DMS79 treated with DMSO at 0.1 percent for 48 hours (cell line): ENCODE results near the gene SLC5A10.

Experiments used
- DNase-seq: peaks from one replicate; lab custom pipeline; 2025; lab: John Stamatoyannopoulos, UW

The SLC5A10 gene

GRCh38 chr17:18964550-18964949 is 12.6 kb downstream of the SLC5A10 start:
- no peak for DNase-seq

- no peak for DNase-seq
These were observed 13.7 kb downstream of the SLC5A10 start for GRCh38 chr17:18965530-18966236.

- peak; percentile 12 for DNase-seq
These were observed 15.1 kb downstream of the SLC5A10 start for GRCh38 chr17:18966831-18967624.

DNA sequence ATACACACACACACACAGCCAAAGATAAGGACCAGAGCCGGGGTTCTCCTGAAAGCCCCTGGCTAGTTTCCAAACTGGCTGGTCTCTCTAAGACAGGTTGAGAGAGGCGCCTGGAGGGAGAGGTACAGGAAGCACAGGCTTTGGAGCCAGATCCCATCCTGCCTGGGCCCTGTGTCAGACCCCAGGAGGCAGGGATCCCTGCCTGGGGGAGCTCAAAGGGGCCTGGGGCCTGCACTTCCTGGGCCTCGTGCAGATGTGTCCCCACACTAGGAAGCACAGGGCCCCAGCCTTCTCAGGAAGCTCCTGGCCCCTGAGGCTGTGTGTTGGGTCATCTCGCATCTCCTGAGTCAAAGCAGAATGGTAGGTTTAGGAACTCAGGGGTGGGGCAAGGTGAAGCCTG is 16.0 kb downstream of the SLC5A10 start:
- DNase-seq, result no peak

DNA sequence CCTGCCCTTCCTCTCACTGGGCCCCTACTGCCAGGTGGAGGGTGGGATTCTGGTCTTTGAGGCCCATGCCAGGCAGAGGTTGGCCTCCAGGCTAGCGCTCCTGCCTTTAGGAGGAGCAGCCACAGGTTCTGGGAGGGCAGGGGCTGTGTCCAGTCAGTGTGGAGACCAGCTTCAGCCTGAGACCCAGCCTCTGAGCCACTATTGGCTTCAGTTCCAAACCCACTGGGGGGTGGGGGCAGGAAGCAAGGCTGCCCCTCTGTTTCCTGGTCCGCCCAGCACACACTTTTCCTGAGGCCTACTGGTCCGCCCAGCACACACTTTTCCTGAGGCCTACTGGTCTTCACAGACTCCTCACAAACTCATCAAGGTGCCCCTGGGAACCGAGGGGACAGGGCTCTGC is 16.4 kb downstream of the SLC5A10 start:
- no peak for DNase-seq

GRCh38 chr17:18968945-18969887 is 17.3 kb downstream of the SLC5A10 start:
- DNase-seq, result no peak

DNA sequence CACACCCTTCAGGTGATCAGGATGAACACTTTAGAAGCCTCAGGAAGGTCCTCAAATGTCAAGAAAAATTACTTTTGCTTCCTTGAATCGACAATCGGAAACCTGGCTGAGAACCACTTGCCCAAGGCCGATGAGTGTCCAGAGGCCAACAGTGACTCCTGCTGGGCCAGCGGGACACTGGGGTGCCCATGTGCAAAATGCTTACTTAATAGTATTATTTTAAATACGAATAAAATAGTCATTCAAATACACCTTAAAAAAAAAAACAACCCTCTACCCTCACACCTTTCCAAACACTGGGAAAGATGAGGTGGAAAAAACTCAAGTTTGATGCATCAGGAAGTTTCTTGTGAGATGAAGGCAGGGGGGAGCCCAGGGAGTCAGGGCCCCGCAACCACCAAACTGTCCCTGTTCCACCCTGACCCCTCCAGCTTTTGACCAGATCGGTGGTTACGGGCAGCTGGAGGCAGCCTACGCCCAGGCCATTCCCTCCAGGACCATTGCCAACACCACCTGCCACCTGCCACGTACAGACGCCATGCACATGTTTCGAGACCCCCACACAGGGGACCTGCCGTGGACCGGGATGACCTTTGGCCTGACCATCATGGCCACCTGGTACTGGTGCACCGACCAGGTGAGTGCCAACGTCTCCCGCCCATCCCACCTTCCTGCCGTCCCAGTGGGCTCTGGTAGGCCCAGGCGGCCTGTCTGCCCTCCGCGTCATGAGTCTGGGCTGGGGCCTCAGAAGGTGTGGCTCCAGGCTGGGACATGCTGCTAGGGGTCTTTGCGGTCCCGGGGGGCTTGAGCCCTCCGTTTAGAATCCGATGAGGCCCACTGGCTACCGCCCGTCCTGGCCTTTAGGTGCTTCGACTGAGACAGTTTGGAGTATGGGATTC is 18.9 kb downstream of the SLC5A10 start:
- DNase-seq, result no peak

DNA sequence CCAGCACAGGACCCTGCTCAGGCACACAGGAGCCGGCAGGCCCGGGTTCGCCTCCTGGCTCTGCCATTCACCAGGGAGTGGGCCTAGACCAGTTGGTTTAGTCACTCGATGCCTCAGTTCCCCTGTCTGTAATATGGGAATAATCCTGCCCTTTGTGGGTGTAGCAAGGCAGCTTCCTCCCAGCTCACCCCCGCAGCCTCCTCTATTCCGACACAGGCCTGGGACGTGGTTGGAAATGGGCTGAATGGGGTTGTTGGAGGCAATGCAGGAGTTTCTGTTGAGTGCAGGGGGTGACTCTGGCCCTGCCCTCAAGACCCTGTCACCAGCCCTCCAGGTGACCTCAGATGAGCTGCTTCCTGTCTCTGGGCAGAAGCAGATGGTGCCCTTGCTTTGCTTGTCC is 19.8 kb downstream of the SLC5A10 start:
- DNase-seq, result no peak

DNA sequence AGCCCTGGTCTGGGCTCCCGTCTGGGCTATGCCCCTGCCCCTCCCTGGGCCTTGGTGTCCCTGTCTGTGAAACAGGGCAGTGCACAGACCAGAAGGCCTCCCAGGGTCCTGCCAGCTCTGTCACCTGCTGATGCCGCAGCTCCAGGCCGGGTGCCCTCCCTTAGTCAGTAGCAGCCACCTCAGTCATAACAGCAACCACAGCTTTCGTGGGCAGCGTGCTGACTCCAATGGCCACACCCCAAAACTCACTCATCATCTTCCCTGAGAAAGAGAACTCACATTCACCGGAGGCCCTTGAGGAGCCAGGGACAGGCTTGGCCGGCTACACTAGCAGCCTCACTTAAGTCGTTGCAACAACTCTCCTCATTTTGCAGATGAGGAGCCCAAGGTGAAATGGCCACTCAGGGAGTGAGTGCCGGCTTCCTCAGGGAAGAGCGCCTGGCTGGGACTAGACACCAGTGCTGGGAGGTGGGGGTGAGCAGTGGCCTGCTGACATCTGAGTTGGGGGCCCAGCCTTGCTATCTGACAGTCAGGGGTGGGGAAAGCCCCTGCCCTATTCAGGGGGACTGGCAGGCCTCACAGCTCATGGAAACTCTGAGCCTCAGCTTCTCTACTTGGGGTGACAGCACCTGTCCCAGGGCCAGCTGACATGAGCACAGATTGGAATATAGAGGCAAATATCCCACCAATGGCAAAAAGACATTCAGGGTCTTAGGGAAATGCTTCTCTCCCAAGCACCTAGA is 22.6 kb downstream of the SLC5A10 start:
- no peak for DNase-seq

- no peak for DNase-seq
These were observed 23.6 kb downstream of the SLC5A10 start for GRCh38 chr17:18975597-18975996.

DNA sequence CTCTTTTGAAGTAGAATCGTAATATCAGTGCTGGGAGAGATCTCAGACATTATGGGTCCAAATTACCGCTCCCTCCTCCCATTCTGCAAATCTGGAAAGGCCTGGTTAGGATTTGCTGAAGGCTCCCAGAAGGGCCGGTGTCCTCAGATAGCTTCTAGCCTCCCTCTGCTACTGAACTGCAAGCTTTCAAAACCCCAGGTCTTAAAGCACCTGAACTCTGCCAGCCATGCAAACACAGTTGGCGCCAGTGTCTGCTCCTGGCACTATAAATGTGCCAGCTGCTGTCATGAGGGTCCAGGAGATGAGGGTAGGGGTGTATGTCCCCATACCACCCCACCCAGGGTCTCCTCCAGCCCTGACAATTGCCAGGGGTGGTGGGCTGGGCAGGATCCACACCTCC is 24.2 kb downstream of the SLC5A10 start:
- no peak for DNase-seq

- no peak for DNase-seq
These were observed 25.1 kb downstream of the SLC5A10 start for GRCh38 chr17:18977021-18977420.

DNA sequence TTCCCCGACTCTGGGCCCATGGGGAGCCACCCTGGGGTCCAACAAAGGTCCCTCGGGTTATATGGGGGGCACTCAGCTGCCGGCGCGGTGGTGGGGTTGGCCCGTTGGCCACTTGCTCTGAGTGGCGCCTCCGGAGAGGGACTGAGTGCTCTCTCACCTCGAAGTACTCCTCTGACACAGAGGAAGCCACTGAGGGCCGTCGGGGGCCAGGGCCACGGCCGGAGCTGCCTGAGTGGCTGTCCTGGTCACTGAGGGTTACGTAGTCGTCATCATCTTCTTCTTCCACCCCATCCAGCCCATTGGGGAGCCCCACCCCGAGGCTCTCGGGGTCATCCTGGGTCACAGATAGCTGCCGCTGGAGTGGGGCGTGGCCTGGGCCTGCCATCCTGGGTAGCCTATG is 25.7 kb downstream of the SLC5A10 start:
- DNase-seq, result no peak

GRCh38 chr17:18978050-18978449 is 26.1 kb downstream of the SLC5A10 start:
- no peak for DNase-seq

- DNase-seq, result peak; percentile 20
These were observed 26.7 kb downstream of the SLC5A10 start for GRCh38 chr17:18978655-18979054.

- no peak for DNase-seq
These were observed 28.8 kb downstream of the SLC5A10 start for GRCh38 chr17:18980682-18981334.

GRCh38 chr17:18981335-18981641 is 29.3 kb downstream of the SLC5A10 start:
- no peak for DNase-seq

GRCh38 chr17:18981642-18982424 is 29.9 kb downstream of the SLC5A10 start:
- DNase-seq, result no peak

DNA sequence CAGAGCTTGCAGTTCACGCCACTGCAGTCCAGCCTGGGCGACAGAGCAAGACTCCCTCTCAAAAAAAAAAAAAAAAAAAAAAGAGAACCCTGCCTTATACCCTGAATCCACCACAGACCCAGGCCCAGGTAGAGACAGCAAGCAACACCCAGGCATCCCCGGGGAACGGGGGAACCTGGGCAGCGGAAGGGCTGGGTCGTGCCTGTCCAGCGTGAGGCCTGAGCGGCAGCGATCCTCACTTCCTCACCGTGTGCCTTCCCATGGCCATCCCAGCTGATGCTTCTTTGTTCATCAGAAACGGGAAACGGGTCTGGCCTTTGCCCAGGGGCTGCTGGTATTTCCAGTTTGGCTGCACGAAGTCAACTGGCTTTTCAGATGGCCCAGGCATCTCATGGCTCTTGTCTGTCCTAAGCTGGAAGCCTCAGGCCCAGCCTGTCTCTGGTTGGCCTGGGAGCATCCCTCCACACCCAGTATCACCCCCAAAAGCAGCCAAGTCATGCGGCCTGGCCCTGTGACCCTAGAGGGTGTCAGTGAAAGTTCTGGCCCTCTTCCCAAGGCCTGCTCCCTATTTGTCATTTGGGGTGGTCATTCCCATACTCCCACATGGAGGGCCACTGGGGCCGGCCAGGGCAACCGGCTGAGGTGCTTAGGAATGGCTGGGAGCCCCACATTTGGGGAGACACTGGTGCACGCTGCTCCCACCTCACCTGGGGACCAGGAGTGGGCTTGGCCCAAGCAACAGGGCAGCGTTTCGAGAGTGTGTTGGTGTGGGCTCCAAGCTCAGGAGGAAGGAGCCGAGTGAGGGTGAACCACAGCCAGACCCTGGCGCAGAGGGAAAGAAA is 32.5 kb downstream of the SLC5A10 start:
- DNase-seq, result no peak
